Mucosa of stomach (tissue), 1 donor: ENCODE measurements around the gene PRKAR2A.

Experiments
- H3K27me3 ChIP-seq: one replicate; pipeline ENCODE4 v1.7.0; 2013; ENCODE audit warnings: mild to moderate bottlenecking, low read length; ENCODE audit not compliant: control insufficient read depth, insufficient read depth
- H3K36me3 ChIP-seq: one replicate; pipeline ENCODE4 v1.7.0; 2013; ENCODE audit warnings: low read length; ENCODE audit not compliant: control insufficient read depth, insufficient read depth
- H3K4me1 ChIP-seq: one replicate; pipeline ENCODE4 v1.7.0; 2013; ENCODE audit warnings: mild to moderate bottlenecking, low read length; ENCODE audit not compliant: control insufficient read depth, insufficient read depth
- H3K4me3 ChIP-seq: one replicate; pipeline ENCODE4 v1.7.0; 2013; ENCODE audit warnings: low read length
- H3K9ac ChIP-seq: one replicate; pipeline ENCODE4 v1.7.0; 2013; ENCODE audit warnings: mild to moderate bottlenecking, low read length, moderate library complexity
- H3K9me3 ChIP-seq: one replicate; pipeline ENCODE4 v1.7.0; 2013; ENCODE audit warnings: mild to moderate bottlenecking, low read length, moderate library complexity; ENCODE audit not compliant: control insufficient read depth
- donor health status: Pancreatic carcinoma.

The PRKAR2A gene

DNA sequence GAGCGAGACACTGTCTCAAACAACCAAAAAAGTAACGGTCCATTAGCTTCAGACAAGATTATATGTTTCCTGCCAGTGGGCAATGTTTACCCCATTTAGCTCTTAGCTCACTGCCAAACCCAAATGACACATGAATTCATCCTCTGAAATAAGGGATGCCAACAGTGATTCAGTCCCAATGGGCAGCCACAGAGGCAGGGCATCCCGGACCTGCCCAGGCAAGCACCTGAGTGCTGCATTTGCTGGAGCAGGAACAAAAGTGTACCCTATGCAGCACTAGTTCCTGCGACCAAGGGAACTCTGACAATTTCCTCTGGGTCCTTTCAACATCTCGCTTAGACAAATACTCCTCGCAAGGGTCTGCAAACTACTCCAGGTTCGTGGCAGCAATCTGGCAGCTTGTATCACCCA, 138.6 kb downstream of the PRKAR2A start:
- H3K36me3 ChIP-seq = no peaks in the 10 kb centered on the region
- H3K9ac ChIP-seq = no peak overlapping the region
- peaks cover 12% of the 10 kb centered on the region for H3K4me1 ChIP-seq

DNA sequence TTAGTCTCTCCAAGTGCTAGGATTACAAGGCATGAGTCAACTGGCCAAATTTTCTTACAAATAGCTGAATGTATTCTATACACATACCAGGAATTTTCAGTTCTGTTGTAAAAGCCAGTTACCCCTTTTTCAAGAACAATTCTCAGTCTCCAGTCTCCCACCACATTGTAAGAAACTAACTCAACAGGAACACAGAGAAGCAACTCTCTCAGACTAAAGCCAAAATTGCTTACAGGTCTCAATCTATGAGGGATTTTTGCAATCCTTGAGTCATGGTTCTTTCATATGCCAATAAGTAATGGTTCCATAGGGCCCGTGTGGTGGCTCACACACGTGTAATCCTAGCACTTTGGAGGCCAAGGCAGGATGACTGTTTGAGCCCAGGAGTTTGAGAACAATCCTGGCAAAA, 139.2 kb downstream of the PRKAR2A start:
- H3K4me1 ChIP-seq = peaks cover 12% of the 10 kb centered on the region
- no peaks in the 10 kb centered on the region for H3K9me3 ChIP-seq
- no peaks in the 10 kb centered on the region for H3K27me3 ChIP-seq
- H3K36me3 ChIP-seq = no peaks in the 10 kb centered on the region
- H3K9ac ChIP-seq = no peak overlapping the region
- no peak overlapping the region for H3K4me3 ChIP-seq

More for the DNA sequence above, 138.6 kb downstream of the PRKAR2A start:
- Histone ChIP-seq H3K4me3 (no peak overlapping the region), H3K9me3 (no peaks in the 10 kb centered on the region), H3K27me3 (no peaks in the 10 kb centered on the region)

DNA sequence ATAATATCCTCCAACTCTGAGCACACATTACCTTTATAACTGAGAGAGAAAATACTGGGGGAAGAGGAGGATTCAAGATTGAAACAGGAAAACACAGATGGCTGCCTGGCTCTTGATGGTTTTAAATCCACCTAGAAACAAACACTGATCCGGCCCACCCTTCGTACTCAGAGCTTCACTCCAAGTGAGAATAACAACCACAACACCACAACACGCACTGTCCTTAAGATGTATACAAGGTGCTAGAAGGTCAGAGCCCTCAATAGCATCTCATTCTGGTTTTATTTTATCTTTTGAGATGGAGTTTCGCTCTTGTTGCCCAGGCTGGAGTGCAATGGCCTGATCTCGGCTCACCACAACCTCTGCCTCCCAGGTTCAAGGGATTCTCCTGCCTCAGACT, 140.5 kb downstream of the PRKAR2A start:
- H3K36me3 ChIP-seq = no peaks in the 10 kb centered on the region
- no peak overlapping the region for H3K4me3 ChIP-seq
- peaks cover 7% of the 10 kb centered on the region for H3K4me1 ChIP-seq
- H3K9me3 ChIP-seq = no peaks in the 10 kb centered on the region
- H3K9ac ChIP-seq = no peak overlapping the region
- H3K27me3 ChIP-seq = no peaks in the 10 kb centered on the region

DNA sequence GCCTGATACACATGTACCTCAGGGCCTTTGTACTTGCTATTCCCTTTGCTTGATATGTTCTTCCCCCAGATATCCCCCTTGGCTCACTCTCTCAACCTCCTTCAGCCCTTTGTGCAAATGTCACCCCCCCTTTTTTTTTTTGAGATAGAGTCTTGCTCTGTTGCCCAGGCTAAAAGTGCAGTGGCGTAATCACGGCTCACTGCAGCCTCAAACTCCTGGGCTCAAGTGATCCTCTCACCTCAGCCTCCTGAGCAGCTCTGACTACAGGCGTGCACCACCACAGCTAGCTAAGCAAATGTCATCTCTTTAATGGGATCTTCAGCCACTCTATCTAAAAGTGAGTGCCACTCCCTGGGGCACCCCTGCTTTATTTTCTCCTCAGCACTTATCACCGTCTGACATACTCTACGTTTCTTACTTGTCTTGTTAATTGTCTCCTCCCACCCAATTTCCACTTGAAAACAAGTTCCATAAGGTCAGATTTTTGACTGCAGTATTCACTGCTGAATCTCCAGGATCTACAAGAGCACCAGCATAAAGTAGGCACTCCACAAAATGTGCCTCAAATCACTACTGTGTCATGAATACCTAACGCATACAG, 145.3 kb downstream of the PRKAR2A start:
- Histone ChIP-seq H3K4me1 (no peaks in the 10 kb centered on the region), H3K9ac (no peak overlapping the region), H3K9me3 (no peaks in the 10 kb centered on the region), H3K36me3 (no peaks in the 10 kb centered on the region), H3K27me3 (no peaks in the 10 kb centered on the region), H3K4me3 (no peak overlapping the region)

DNA sequence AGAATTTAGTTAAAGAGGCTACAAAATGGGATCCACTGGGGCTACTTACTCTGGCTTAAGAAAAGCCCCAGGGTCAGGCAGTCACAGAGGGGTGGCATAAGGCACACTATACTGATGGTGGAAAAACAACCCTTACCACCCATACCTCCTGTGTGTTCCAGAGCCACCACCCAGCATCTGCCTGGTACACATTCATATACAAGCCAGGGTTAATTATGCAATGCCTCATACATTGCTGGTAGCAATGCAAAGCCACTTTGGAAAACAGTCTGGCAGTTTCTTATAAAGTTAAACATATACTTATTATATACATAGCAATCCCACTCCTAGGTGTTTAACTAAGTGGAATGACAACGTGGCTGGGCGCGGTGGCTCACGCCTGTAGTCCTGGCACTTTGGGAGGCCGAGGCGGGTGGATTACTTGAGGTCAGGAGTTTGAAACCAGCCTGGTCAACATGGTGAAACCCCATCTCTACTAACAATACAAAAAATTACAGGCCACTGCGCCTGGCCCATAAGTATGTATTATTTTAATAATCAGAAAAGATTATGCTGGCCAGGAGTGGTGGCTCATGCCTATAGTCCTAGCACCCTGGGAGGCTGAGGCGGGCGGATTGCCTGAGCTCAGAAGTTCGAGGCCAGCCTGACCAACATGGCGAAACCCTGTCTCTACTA, 146.8 kb downstream of the PRKAR2A start:
- H3K9ac ChIP-seq = no peak overlapping the region
- H3K9me3 ChIP-seq = no peaks in the 10 kb centered on the region
- no peaks in the 10 kb centered on the region for H3K27me3 ChIP-seq
- no peaks in the 10 kb centered on the region for H3K36me3 ChIP-seq
- H3K4me3 ChIP-seq = no peak overlapping the region
- peaks cover 8% of the 10 kb centered on the region for H3K4me1 ChIP-seq

DNA sequence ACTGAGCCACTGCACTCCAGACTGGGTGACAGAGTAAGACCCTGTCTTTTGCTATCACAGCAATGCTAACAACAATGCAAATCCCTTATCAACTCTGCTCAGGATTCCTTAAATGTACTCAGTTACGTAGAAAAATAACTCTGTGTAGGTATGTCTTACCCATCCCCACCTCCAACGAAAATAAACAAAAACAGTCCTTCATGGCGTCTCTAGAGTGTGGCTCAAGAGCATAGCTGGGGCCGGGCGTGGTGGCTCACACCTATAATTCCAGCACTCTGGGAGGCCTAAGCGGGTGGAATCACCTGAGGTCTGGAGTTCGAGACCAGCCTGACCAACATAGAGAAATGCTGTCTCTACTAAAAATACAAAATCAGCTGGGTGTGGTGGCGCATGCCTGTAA, 148.8 kb downstream of the PRKAR2A start:
- Histone ChIP-seq H3K9me3 (no peaks in the 10 kb centered on the region), H3K9ac (no peak overlapping the region), H3K4me3 (no peak overlapping the region), H3K27me3 (no peaks in the 10 kb centered on the region), H3K36me3 (peaks cover 3% of the 10 kb centered on the region), H3K4me1 (peaks cover 20% of the 10 kb centered on the region)

DNA sequence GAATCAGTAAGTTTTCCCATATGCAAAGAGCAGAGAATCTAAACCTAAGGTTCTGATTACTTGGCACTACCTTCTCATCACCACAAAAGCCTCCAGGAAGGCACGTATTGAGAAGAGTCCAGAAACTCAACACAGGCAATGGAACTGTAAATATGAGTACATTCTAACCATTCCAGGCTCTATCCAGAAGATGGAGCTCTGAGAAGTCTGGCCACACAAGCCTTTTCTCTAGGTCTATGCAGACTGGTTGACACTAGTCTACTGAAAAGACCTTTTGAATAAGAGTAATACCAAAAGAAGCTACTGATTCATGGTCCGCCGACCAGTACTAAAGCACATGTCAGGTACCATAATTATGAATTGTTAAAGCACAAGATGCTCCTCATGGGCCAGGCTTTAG, 149.7 kb downstream of the PRKAR2A start:
- Histone ChIP-seq H3K4me1 (peaks cover 21% of the 10 kb centered on the region), H3K4me3 (no peak overlapping the region), H3K36me3 (peaks cover 9% of the 10 kb centered on the region), H3K27me3 (no peaks in the 10 kb centered on the region), H3K9me3 (no peaks in the 10 kb centered on the region), H3K9ac (no peak overlapping the region)

DNA sequence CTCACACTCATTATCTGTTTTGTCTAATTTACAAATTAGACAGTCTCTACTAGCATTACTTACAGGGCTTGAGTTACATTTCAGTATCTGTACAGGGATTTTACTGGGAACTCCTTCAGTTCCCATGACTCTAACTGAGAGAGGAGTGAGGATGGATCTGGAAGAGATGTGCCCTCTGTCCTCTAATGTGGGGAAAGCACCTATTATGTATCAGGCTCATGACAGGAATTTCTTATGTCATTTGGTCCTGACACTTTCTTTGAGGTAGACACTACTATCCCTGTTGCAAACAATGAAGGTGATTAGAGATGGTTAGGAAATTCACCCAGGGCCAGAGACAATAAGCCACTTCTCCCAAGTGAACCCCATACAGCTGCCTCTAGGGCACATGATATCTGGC, 151.1 kb downstream of the PRKAR2A start:
- no peaks in the 10 kb centered on the region for H3K27me3 ChIP-seq
- H3K9ac ChIP-seq = no peak overlapping the region
- H3K9me3 ChIP-seq = no peaks in the 10 kb centered on the region
- peaks cover 21% of the 10 kb centered on the region for H3K4me1 ChIP-seq
- H3K4me3 ChIP-seq = no peak overlapping the region
- H3K36me3 ChIP-seq = peaks cover 15% of the 10 kb centered on the region
